NT2/D1 (cell line): ENCODE results near the gene UPK3BL2.
"Not testable (repeated sequence)": the region's sequence is repeated elsewhere in the genome, so short reads cannot be mapped to it uniquely, and the experiment has no call there.

Experiments used
- SUZ12 ChIP-seq: IDR thresholded peaks from 2 replicates; pipeline ENCODE4 v1.6.1; 2011; ENCODE audit not compliant: insufficient read length, insufficient read depth; ENCODE audit errors: extremely low read depth
- YY1 ChIP-seq: IDR thresholded peaks from 2 replicates; pipeline ENCODE4 v1.6.1; 2011; ENCODE audit not compliant: insufficient read length, insufficient read depth

- not testable (repeated sequence) for TF ChIP-seq YY1, SUZ12
Measured at GRCh38 chr7:102532127-102532526, 11.4 kb downstream of the UPK3BL2 start.
